Cardiac fibroblast (primary cell): ENCODE results near the gene KDM5A.
"Not testable (repeated sequence)": the region's sequence is repeated elsewhere in the genome, so short reads cannot be mapped to it uniquely, and the experiment has no call there.

ENCODE experiments used
- DNase-seq, 2 donors: peaks; one replicate each; pipeline versions ENCODE4 v3.0.0 to v3.0.0-alpha.2; 2010; ENCODE audit warnings: low read depth in 2 of 2
- H3K4me3 ChIP-seq, 2 donors: replicated peaks in 1 of 2; 1 replicate in 1 of 2; 2 replicates in 1 of 2; pipeline ENCODE4 v1.5.1; 2011; ENCODE audit warnings: low read depth in 2 of 2, low read length in 2 of 2, mild to moderate bottlenecking in 2 of 2, moderate library complexity in 1 of 2
- CTCF ChIP-seq: IDR thresholded peaks from one replicate; pipeline ENCODE4 v1.5.1; 2011; ENCODE audit warnings: low read depth, mild to moderate bottlenecking, low read length, inconsistent platforms

Gene KDM5A

GRCh38 chr12:400828-401227 lies 11.7 kb upstream of the KDM5A start:
- DNase-seq, result no peak
- peak overlapping the region; percentile 71 to 81 for H3K4me3 ChIP-seq
- TF ChIP-seq CTCF, result no peak

GRCh38 chr12:388541-389141 lies 479 bp downstream of the KDM5A start:
- peak overlapping the region; percentile 81 to 85 for H3K4me3 ChIP-seq
- DNase-seq, result peak; percentile 27 to 32
- TF ChIP-seq CTCF, result no peak

GRCh38 chr12:388012-388411 lies 1.1 kb downstream of the KDM5A start:
- peak in 1 of 2 donors; percentile 12 for DNase-seq
- peak overlapping the region; percentile 81 to 85 for H3K4me3 ChIP-seq
- TF ChIP-seq CTCF, result no peak

- peak; percentile 31 to 61 for DNase-seq
- H3K4me3 ChIP-seq, result peak overlapping the region in 1 of 2 donors; percentile 85
These were observed 2.5 kb downstream of the KDM5A start for GRCh38 chr12:386651-387050.

GRCh38 chr12:370739-371485 lies 18.2 kb downstream of the KDM5A start:
- DNase-seq, H3K4me3 ChIP-seq: not testable (repeated sequence)

More at GRCh38 chr12:386651-387050, 2.5 kb downstream of the KDM5A start:
- no peak for TF ChIP-seq CTCF

GRCh38 chr12:367972-368371 lies 21.1 kb downstream of the KDM5A start:
- no peak for TF ChIP-seq CTCF
- no peak overlapping the region for H3K4me3 ChIP-seq
- DNase-seq, result no peak

- H3K4me3 ChIP-seq, result no peak overlapping the region
- DNase-seq, result no peak
- TF ChIP-seq CTCF, result no peak
These were observed 22.3 kb downstream of the KDM5A start for GRCh38 chr12:366820-367219.
